Measurements from ENCODE around the gene LACRT.

- TF ChIP-seq EZH2 (IDR thresholded peaks at IDR 0.05; ENCODE audit: borderline replicate concordance, low read depth, low read length, severe bottlenecking) (no peak), CTCF (IDR thresholded peaks at IDR 0.05; ENCODE audit: borderline replicate concordance, extremely low read depth, low read length, poor library complexity, severe bottlenecking) (no peak)
These were observed 28.9 kb upstream of the LACRT start for GRCh38 chr12:54663603-54664002.

Data from DND-41 (cell line).